Measurements from ENCODE around the gene HAGH.

DNA sequence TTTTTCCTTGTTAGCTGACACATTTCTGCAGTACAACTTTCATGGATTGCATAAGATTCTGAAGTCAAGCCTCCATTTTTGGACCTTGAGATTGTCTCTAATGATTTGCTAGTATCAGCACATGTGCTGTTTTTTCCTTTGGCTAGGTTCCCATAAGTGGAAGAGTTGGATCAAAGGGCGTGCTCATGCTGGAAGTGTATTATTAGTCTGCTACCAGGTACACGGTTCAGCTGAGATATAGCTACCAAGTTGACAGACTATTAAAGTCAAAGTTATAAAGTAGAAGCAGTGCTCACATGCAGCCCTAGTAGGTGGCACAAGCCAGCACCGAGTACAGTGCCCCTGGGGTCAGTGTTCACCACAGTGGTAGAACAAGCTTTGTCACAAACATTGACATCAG is 3.6 kb upstream of the HAGH start:
- TF ChIP-seq, protein P1, sequence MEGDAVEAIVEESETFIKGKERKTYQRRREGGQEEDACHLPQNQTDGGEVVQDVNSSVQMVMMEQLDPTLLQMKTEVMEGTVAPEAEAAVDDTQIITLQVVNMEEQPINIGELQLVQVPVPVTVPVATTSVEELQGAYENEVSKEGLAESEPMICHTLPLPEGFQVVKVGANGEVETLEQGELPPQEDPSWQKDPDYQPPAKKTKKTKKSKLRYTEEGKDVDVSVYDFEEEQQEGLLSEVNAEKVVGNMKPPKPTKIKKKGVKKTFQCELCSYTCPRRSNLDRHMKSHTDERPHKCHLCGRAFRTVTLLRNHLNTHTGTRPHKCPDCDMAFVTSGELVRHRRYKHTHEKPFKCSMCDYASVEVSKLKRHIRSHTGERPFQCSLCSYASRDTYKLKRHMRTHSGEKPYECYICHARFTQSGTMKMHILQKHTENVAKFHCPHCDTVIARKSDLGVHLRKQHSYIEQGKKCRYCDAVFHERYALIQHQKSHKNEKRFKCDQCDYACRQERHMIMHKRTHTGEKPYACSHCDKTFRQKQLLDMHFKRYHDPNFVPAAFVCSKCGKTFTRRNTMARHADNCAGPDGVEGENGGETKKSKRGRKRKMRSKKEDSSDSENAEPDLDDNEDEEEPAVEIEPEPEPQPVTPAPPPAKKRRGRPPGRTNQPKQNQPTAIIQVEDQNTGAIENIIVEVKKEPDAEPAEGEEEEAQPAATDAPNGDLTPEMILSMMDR (conservative IDR thresholded peaks at IDR 0.05; ENCODE audit: low read length), result no peak
- no peak for TF ChIP-seq EZH2phosphoT487 (IDR thresholded peaks at IDR 0.05; ENCODE audit: borderline replicate concordance, low read depth, low read length)

Data from OCI-LY7 (cell line).